GF-D8 (cell line): Measurements from ENCODE around the gene DCST2.
A peak's percentile ranks its signal among the peaks of the same experiment; 100 is the strongest.

Source experiments
- DNase-seq: peaks from one replicate; lab custom pipeline; 2025; lab: John Stamatoyannopoulos, UW

The DCST2 gene

GRCh38 chr1:155010211-155010918 is 23.2 kb downstream of the DCST2 start:
- no peak for DNase-seq

GRCh38 chr1:155009742-155010141 is 23.8 kb downstream of the DCST2 start:
- no peak for DNase-seq

GRCh38 chr1:155009221-155009711 is 24.3 kb downstream of the DCST2 start:
- DNase-seq: no peak

- DNase-seq: peak; percentile 17
Observed at GRCh38 chr1:155008015-155008941, 25.3 kb downstream of the DCST2 start.

GRCh38 chr1:155007251-155007828 is 26.2 kb downstream of the DCST2 start:
- no peak for DNase-seq

- peak; percentile 76 for DNase-seq
Observed at GRCh38 chr1:155006601-155007101, 26.9 kb downstream of the DCST2 start.

- no peak for DNase-seq
Observed at GRCh38 chr1:155005076-155006011, 28.2 kb downstream of the DCST2 start.

GRCh38 chr1:155004352-155005075 is 29.1 kb downstream of the DCST2 start:
- no peak for DNase-seq

GRCh38 chr1:155003766-155004351 is 29.7 kb downstream of the DCST2 start:
- no peak for DNase-seq

- no peak for DNase-seq
Observed at GRCh38 chr1:155003227-155003765, 30.3 kb downstream of the DCST2 start.

- no peak for DNase-seq
Observed at GRCh38 chr1:155002464-155003226, 30.9 kb downstream of the DCST2 start, which contains the start of gene ZBTB7B. Gene ZBTB7B (plus strand): TSS chr1:155002802. CDS start chr1:155014661, 11,859 bp downstream.

- DNase-seq: peak; percentile 94
Observed at GRCh38 chr1:155001675-155002463, 31.7 kb downstream of the DCST2 start.

GRCh38 chr1:155001425-155001674 is 32.2 kb downstream of the DCST2 start:
- DNase-seq: no peak

GRCh38 chr1:155000726-155001424 is 32.7 kb downstream of the DCST2 start:
- peak; percentile 85 for DNase-seq

GRCh38 chr1:155000411-155000725 is 33.2 kb downstream of the DCST2 start:
- no peak for DNase-seq

- DNase-seq: peak; percentile 33
Observed at GRCh38 chr1:154999571-155000410, 33.8 kb downstream of the DCST2 start.
